ENCODE data around the gene PTH. TPM values are rescaled to one million over a fixed set of nuclear protein-coding genes. Genes with fewer than 3 reads are reported as not detected.

Gene PTH
- total and polyA plus RNA-seq, 9 of the 15 experiments (the other 6 are each of a cell fraction or from before 2014, with no cell fraction given): not detected

- no peak for TF ChIP-seq NR0B1 (IDR thresholded peaks at IDR 0.05; ENCODE audit: partially characterized antibody)
- no peak for TF ChIP-seq ZNF644 (tag; IDR thresholded peaks at IDR 0.05; ENCODE audit: low read depth)
- TF ChIP-seq PYGO2 (tag; IDR thresholded peaks at IDR 0.05): no peak
- TF ChIP-seq ZNF282 (CRISPR knock-in tag; IDR thresholded peaks at IDR 0.05): no peak
- TF ChIP-seq TRIM28 (IDR thresholded peaks at IDR 0.05): no peak
- no peak for TF ChIP-seq BRF2 (IDR thresholded peaks at IDR 0.05; ENCODE audit: borderline replicate concordance, insufficient read depth, insufficient read length)
- TF ChIP-seq PKNOX1 (IDR thresholded peaks at IDR 0.05): no peak
Measured at GRCh38 chr11:13495929-13496328, at the start of gene PTH (continued).

GRCh38 chr11:13538044-13538443 lies 42.2 kb upstream of the PTH start:
- ATAC-seq (no peak), FAIRE-seq (no peak), DNase-seq (ENCODE audit: extremely low read depth in 1 of 4, low spot score in 3 of 4) (no peak)
- Histone ChIP-seq H3K9me3 (replicated peaks; ENCODE audit: control insufficient read depth, insufficient read depth, low read depth, low read length) (no peaks in the 10 kb centered on the region), H3K27ac (ENCODE audit: extremely low read depth, low read depth, low read length) (no peak overlapping the region), H3K9me1 (ENCODE audit: control insufficient read depth, insufficient read depth, low read length) (no peaks in the 10 kb centered on the region), H2AFZ (ENCODE audit: low read depth, low read length) (no peak overlapping the region), H3K4me3 (no peak overlapping the region), H3K36me3 (ENCODE audit: control insufficient read depth, insufficient read depth, low read length) (no peaks in the 10 kb centered on the region), H4K20me1 (replicated peaks; ENCODE audit: control insufficient read depth, insufficient read depth, low read length) (no peaks in the 10 kb centered on the region), H3K79me2 (ENCODE audit: control insufficient read depth, insufficient read depth, low read length) (no peaks in the 10 kb centered on the region), H3K27me3 (ENCODE audit: control insufficient read depth in 2 of 2, insufficient read depth in 2 of 2, low read length in 2 of 2) (no peaks in the 10 kb centered on the region), H3K4me2 (ENCODE audit: insufficient read depth, low read length) (no peak overlapping the region), H3K9ac (ENCODE audit: insufficient read depth in 1 of 2, low read depth in 2 of 2, low read length in 2 of 2) (no peak overlapping the region), H3K4me1 (replicated peaks in 1 of 2; ENCODE audit: control insufficient read depth in 2 of 2, insufficient read depth in 2 of 2, low read length in 2 of 2) (no peaks in the 10 kb centered on the region)
- POLR2A ChIA-PET: interaction anchor here (0.6 kb wide), 1 partner anchor 126 kb away, joined by 3 read pairs; no protein-coding TSS in a partner anchor
- intact Hi-C loops (cut with micrococcal nuclease) (no loop called here), in situ Hi-C loops (cut with MboI) (no loop called here)
- no peak for TF ChIP-seq HOXB6 (CRISPR knock-in tag; IDR thresholded peaks at IDR 0.05; ENCODE audit: borderline replicate concordance)
- TF ChIP-seq KDM1A (IDR thresholded peaks at IDR 0.05): no peak
- TF ChIP-seq ZNF280A (IDR thresholded peaks at IDR 0.05; ENCODE audit: low read depth, partially characterized antibody): peak; percentile 26
- TF ChIP-seq FOXA1 (IDR thresholded peaks at IDR 0.05; ENCODE audit: borderline replicate concordance): no peak
- peak; percentile 65; the same call in 1 of the 2 replicates for TF ChIP-seq CBX5 (IDR thresholded peaks at IDR 0.05; ENCODE audit: borderline replicate concordance, low read depth)
- TF ChIP-seq CTBP1 (IDR thresholded peaks at IDR 0.05; ENCODE audit: borderline replicate concordance): no peak
- no TSS peak for BruUV-seq (replicated peaks)
- CTCF ChIA-PET (ENCODE audit: low intra/inter-chr PET ratio): no interaction called here
- 0% methylated on average over 1 of the region's 1 CpG for WGBS (ENCODE audit: insufficient coverage, low coverage, missing lambda C conversion rate)

Data from K562 (cell line).